OCI-LY7 (cell line): ENCODE data around the gene IFNA14. TPM values are rescaled to one million over a fixed set of nuclear protein-coding genes. Genes with fewer than 3 reads are reported as not detected.

Experiments used
- BruUV-seq: library from RNA; stranded (reverse); fragments of 400-500 nt; replicated peaks from 2 replicates; lab custom pipeline; 2021; lab: Mats Ljungman, UMichigan
- CTCF ChIA-PET: fragments of 300-600 bp; sonication (Branson Sonifier 250); formaldehyde crosslinking; loops from one replicate; lab custom pipeline; 2022; ENCODE audit warnings: antibody characterized with exemption; ENCODE audit not compliant: unreplicated experiment; lab: Charles Lee
- POLR2A ChIA-PET: fragments of 300-600 bp; sonication (Branson Sonifier 250); formaldehyde crosslinking; loops from one replicate; lab custom pipeline; 2022; ENCODE audit warnings: antibody characterized with exemption; lab: Charles Lee
- DNase-seq: peaks from one replicate; pipeline ENCODE4 v3.0.0-alpha.2; 2015; ENCODE audit warnings: low spot score
- H2AFZ ChIP-seq: fragments of 200-600 bp; sonication (generic), shearing (Covaris generic); 2 replicates; pipeline ENCODE4 v1.6.1; 2014; ENCODE audit warnings: mild to moderate bottlenecking, antibody characterized with exemption, low read length, moderate library complexity
- H3K27ac ChIP-seq: fragments of 200-600 bp; sonication (generic); 2 replicates; pipeline ENCODE4 v1.5.1; 2014; ENCODE audit warnings: mixed run types, low read depth, mild to moderate bottlenecking, moderate library complexity, low read length, inconsistent platforms; ENCODE audit not compliant: poor library complexity, severe bottlenecking
- H3K36me3 ChIP-seq: fragments of 200-600 bp; sonication (generic); 2 replicates; pipeline ENCODE4 v1.6.1; 2014; ENCODE audit warnings: mild to moderate bottlenecking, antibody characterized with exemption, low read length, moderate library complexity, mixed read lengths; ENCODE audit not compliant: insufficient read depth
- H3K4me1 ChIP-seq: fragments of 200-600 bp; sonication (generic); 2 replicates; pipeline ENCODE4 v1.5.1; 2014; ENCODE audit warnings: mild to moderate bottlenecking, low read length; ENCODE audit not compliant: insufficient read depth, poor library complexity, severe bottlenecking
- H3K4me2 ChIP-seq: fragments of 200-600 bp; sonication (generic); 2 replicates; pipeline ENCODE4 v1.6.1; 2014; ENCODE audit warnings: mild to moderate bottlenecking, low read length
- H3K4me3 ChIP-seq: fragments of 200-600 bp; sonication (generic); 2 replicates; pipeline ENCODE4 v1.5.1; 2014; ENCODE audit warnings: mild to moderate bottlenecking, low read depth, low read length; ENCODE audit not compliant: poor library complexity, severe bottlenecking
- H3K79me2 ChIP-seq: fragments of 200-600 bp; sonication (generic); 2 replicates; pipeline ENCODE4 v1.6.1; 2016; ENCODE audit warnings: low read depth, mild to moderate bottlenecking, low read length, moderate library complexity, mixed read lengths; ENCODE audit not compliant: insufficient read depth
- H3K9me2 ChIP-seq: fragments of 200-600 bp; sonication (generic); 2 replicates; pipeline ENCODE4 v1.6.1; 2016; ENCODE audit warnings: mild to moderate bottlenecking, low read length, mixed read lengths; ENCODE audit not compliant: insufficient read depth
- H3K9me3 ChIP-seq: fragments of 200-600 bp; sonication (generic); 2 replicates; pipeline ENCODE4 v1.6.1; 2014; ENCODE audit warnings: mild to moderate bottlenecking, mixed run types, low read length, mixed read lengths
- H4K20me1 ChIP-seq: fragments of 200-600 bp; sonication (generic); 2 replicates; pipeline ENCODE4 v1.6.1; 2014; ENCODE audit warnings: mild to moderate bottlenecking, antibody characterized with exemption, low read length, moderate library complexity, mixed read lengths; ENCODE audit not compliant: insufficient read depth
- CTCF ChIP-seq: fragments of 200-600 bp; sonication (generic); conservative IDR thresholded peaks from 2 replicates; pipeline ENCODE4 v1.5.1; 2014; ENCODE audit warnings: mild to moderate bottlenecking, antibody characterized with exemption, low read length, moderate library complexity, mixed read lengths
- EZH2phosphoT487 ChIP-seq: fragments of 200-600 bp; sonication (generic); IDR thresholded peaks from 2 replicates; pipeline ENCODE4 v1.6.1; 2018; ENCODE audit warnings: low read depth, borderline replicate concordance, mild to moderate bottlenecking, mixed run types, antibody characterized with exemption, low read length, moderate library complexity, mixed read lengths
- intact Hi-C: fragments of 100-400 bp; cut with micrococcal nuclease; formaldehyde crosslinking; loops from one replicate; pipeline ENCODE4 v1.10.0; 2022; ENCODE audit not compliant: unreplicated experiment
- total RNA-seq, 2 experiments: library from RNA; depleted of rRNA in 1 of 2; stranded (reverse); fragments of >200 nt in 1 of 2; shearing (Covaris generic) in 1 of 2; gene quantifications; 2 replicates each; pipeline ENCODE4 v1.2.3, GENCODE V29; 2014 to 2022

The IFNA14 gene
- total RNA-seq, 2 experiments from 2014 or later, result not detected

GRCh38 chr9:21286099-21286498 is 46.3 kb upstream of the IFNA14 start:
- Histone ChIP-seq H2AFZ (no peak overlapping the region), H3K27ac (no peak overlapping the region), H3K9me3 (no peaks in the 10 kb centered on the region), H3K4me2 (no peak overlapping the region), H3K4me3 (no peak overlapping the region), H3K4me1 (no peaks in the 10 kb centered on the region), H4K20me1 (no peaks in the 10 kb centered on the region), H3K79me2 (no peaks in the 10 kb centered on the region), H3K36me3 (no peaks in the 10 kb centered on the region), H3K9me2 (no peaks in the 10 kb centered on the region)
- ChIA-PET CTCF (no interaction called here), POLR2A (interaction anchor here (0.6 kb wide), 1 partner anchor 1144 kb away, joined by 3 read pairs; no protein-coding TSS in a partner anchor)
- TF ChIP-seq CTCF (no peak), EZH2phosphoT487 (no peak)
- intact Hi-C loops, result no loop called here
- no TSS peak for BruUV-seq
- DNase-seq, result no peak

- BruUV-seq, result no TSS peak
- Histone ChIP-seq H3K36me3 (no peaks in the 10 kb centered on the region), H3K9me2 (no peaks in the 10 kb centered on the region), H4K20me1 (no peaks in the 10 kb centered on the region), H3K4me3 (no peak overlapping the region), H3K9me3 (no peaks in the 10 kb centered on the region), H2AFZ (no peak overlapping the region), H3K27ac (no peak overlapping the region), H3K79me2 (no peaks in the 10 kb centered on the region), H3K4me2 (no peak overlapping the region), H3K4me1 (no peaks in the 10 kb centered on the region)
- ChIA-PET CTCF (no interaction called here), POLR2A (no interaction called here)
- DNase-seq, result no peak
- TF ChIP-seq CTCF (no peak), EZH2phosphoT487 (no peak)
- intact Hi-C loops, result no loop called here
Observed at GRCh38 chr9:21281275-21281674, 41.5 kb upstream of the IFNA14 start.

- Histone ChIP-seq H3K27ac (no peak overlapping the region), H3K36me3 (no peaks in the 10 kb centered on the region), H3K9me3 (no peaks in the 10 kb centered on the region), H3K79me2 (no peaks in the 10 kb centered on the region), H3K4me3 (no peak overlapping the region), H2AFZ (no peak overlapping the region), H3K4me2 (no peak overlapping the region), H3K9me2 (no peaks in the 10 kb centered on the region), H3K4me1 (no peaks in the 10 kb centered on the region), H4K20me1 (no peaks in the 10 kb centered on the region)
- DNase-seq, result no peak
- ChIA-PET CTCF (no interaction called here), POLR2A (interaction anchor here (0.6 kb wide), 2 partner anchors 71 to 286 kb away, joined by 3 to 4 read pairs; no protein-coding TSS in a partner anchor)
- intact Hi-C loops, result no loop called here
- TF ChIP-seq EZH2phosphoT487 (no peak), CTCF (no peak)
- BruUV-seq, result no TSS peak
Observed at GRCh38 chr9:21268347-21268657, 28.5 kb upstream of the IFNA14 start.
